K562 (cell line): ENCODE results near the gene ADAMTS10. TPM values are rescaled to one million over a fixed set of nuclear protein-coding genes. Genes with fewer than 3 reads are reported as not detected.

Source experiments
- AFF4 ChIP-seq: sonication (generic); formaldehyde crosslinking; IDR thresholded peaks from 2 replicates; pipeline ENCODE4 v1.8.0; 2023; ENCODE audit warnings: mild to moderate bottlenecking, missing genetic modification reagents
- ASH1L ChIP-seq: fragments of 450-650 bp; IDR thresholded peaks from 2 replicates; pipeline ENCODE4 v1.6.1; 2018; ENCODE audit warnings: borderline replicate concordance, mild to moderate bottlenecking, low read depth; ENCODE audit not compliant: partially characterized antibody
- BACH1 ChIP-seq: fragments of 200-800 bp; sonication (Bioruptor generic); IDR thresholded peaks from 2 replicates; pipeline ENCODE4 v1.6.1; 2016; ENCODE audit warnings: missing genetic modification characterization, missing compliant biosample characterization
- E2F6 ChIP-seq, 2 experiments: IDR thresholded peaks; 2 replicates each; pipeline ENCODE4 v1.6.1; 2011; ENCODE audit warnings: borderline replicate concordance in 1 of 2, control low read depth in 1 of 2, low read depth in 1 of 2, low read length in 1 of 2, mild to moderate bottlenecking in 1 of 2, mixed read lengths in 1 of 2, moderate library complexity in 1 of 2; ENCODE audit not compliant: insufficient read depth in 1 of 2, insufficient read length in 1 of 2, poor library complexity in 1 of 2, severe bottlenecking in 1 of 2; ENCODE audit errors: extremely low read depth in 1 of 2
- ETV1 ChIP-seq: fragments of 450-650 bp; conservative IDR thresholded peaks from 2 replicates; pipeline ENCODE4 v1.6.1; 2016; ENCODE audit warnings: missing genetic modification characterization, control low read depth, low read depth, missing compliant biosample characterization
- KLF10 ChIP-seq: fragments of 250-450 bp; sonication (Bioruptor Pico); IDR thresholded peaks from 2 replicates; pipeline ENCODE4 v1.6.1; 2021; ENCODE audit warnings: matching md5 sums
- MXD1 ChIP-seq: fragments of 250-450 bp; sonication (Bioruptor Pico); IDR thresholded peaks from 2 replicates; pipeline ENCODE4 v1.8.0; 2021; ENCODE audit warnings: borderline replicate concordance, mild to moderate bottlenecking, moderate library complexity; ENCODE audit not compliant: poor library complexity, severe bottlenecking
- NFATC3 ChIP-seq: fragments of 450-650 bp; IDR thresholded peaks from 2 replicates; pipeline ENCODE4 v1.6.1; 2017; ENCODE audit warnings: mild to moderate bottlenecking
- PHF20 ChIP-seq: fragments of 450-650 bp; IDR thresholded peaks from 2 replicates; pipeline ENCODE4 v1.6.1; 2018; ENCODE audit not compliant: partially characterized antibody
- PKNOX1 ChIP-seq: fragments of 450-650 bp; IDR thresholded peaks from 2 replicates; pipeline ENCODE4 v1.6.1; 2016
- RBM15 ChIP-seq: fragments of 200-400 bp; formaldehyde crosslinking; IDR thresholded peaks from 2 replicates; pipeline ENCODE4 v1.6.1; 2018; ENCODE audit warnings: mild to moderate bottlenecking, low read length, moderate library complexity; ENCODE audit not compliant: insufficient read depth
- SLC30A9 ChIP-seq: fragments of 250-450 bp; sonication (Bioruptor Pico); IDR thresholded peaks from 2 replicates; pipeline ENCODE4 v1.8.0; 2022; ENCODE audit warnings: mild to moderate bottlenecking, moderate library complexity
- SP1 ChIP-seq: sonication (generic); formaldehyde crosslinking; IDR thresholded peaks from 2 replicates; pipeline ENCODE4 v1.8.1; 2022; ENCODE audit warnings: mild to moderate bottlenecking, missing genetic modification reagents
- USF1 ChIP-seq: sonication (generic); formaldehyde crosslinking; IDR thresholded peaks from 2 replicates; pipeline ENCODE4 v1.9.0; 2022; ENCODE audit warnings: mild to moderate bottlenecking, missing genetic modification reagents
- ZNF217 ChIP-seq: sonication (generic); formaldehyde crosslinking; IDR thresholded peaks from 2 replicates; pipeline ENCODE4 v1.8.0; 2022; ENCODE audit warnings: mild to moderate bottlenecking, missing genetic modification reagents
- polyA plus RNA-seq, 8 experiments: library from polyadenylated mRNA; depleted of rRNA in 4 of 8; stranded (reverse) in 5 of 8; unstranded in 3 of 8; fragments of >200 nt; fragmentation: Nextera tagmentation in 2 of 8; fragmentation: Illumina TruSeq in 1 of 8; extraction: Ambion mirVana in 2 of 8; extraction: Trizol in 1 of 8; gene quantifications; 2 replicates each; pipeline versions ENCODE4 v1.2.1 to v1.2.3, GENCODE V29; 2011 to 2014; ENCODE audit warnings: inconsistent platforms in 1 of 8, missing spikeins in 1 of 8
- total RNA-seq, 7 experiments: library from RNA; depleted of rRNA in 6 of 7; stranded (reverse); fragments of >200 nt in 6 of 7; fragmentation: Illumina TruSeq in 2 of 7; extraction: Trizol in 2 of 7; gene quantifications; 2 replicates each; pipeline versions ENCODE4 v1.2.1 to v1.2.3, GENCODE V29; 2011 to 2021; ENCODE audit warnings: low replicate concordance in 1 of 7

ADAMTS10 gene
- total and polyA plus RNA-seq, 9 of the 15 experiments (the other 6 are each of a cell fraction or from before 2014, with no cell fraction given) = 0.33 to 1.8 (median 0.57) TPM; not detected in 4

GRCh38 chr19:8592231-8593009 lies 18.1 kb downstream of the ADAMTS10 start (continued):
- TF ChIP-seq AFF4 (CRISPR knock-in tag) (no peak), SP1 (CRISPR knock-in tag) (peak; percentile 98), USF1 (CRISPR knock-in tag) (no peak), ETV1 (tag) (no peak), KLF10 (CRISPR knock-in tag) (no peak), E2F6 (IDR thresholded peaks at IDR 0.05; ENCODE audit: borderline replicate concordance in 1 of 2, extremely low read depth in 1 of 2, insufficient read depth in 1 of 2, insufficient read length in 1 of 2, low read depth in 1 of 2, low read length in 1 of 2, poor library complexity in 1 of 2, severe bottlenecking in 1 of 2) (no peak), RBM15 (no peak), MXD1 (no peak), PKNOX1 (peak; percentile 60; the same call in 1 of the 2 replicates), NFATC3 (no peak), PHF20 (no peak), SLC30A9 (CRISPR knock-in tag) (no peak), ZNF217 (CRISPR knock-in tag) (no peak), ASH1L (no peak), BACH1 (no peak)
